Pancreas (tissue), 10 donors: Measurements from ENCODE around the gene CD47. TPM values are rescaled to one million over a fixed set of nuclear protein-coding genes. Genes with fewer than 3 reads are reported as not detected.
A peak's percentile ranks its signal among the peaks of the same experiment; 100 is the strongest.

Experiments used
- ATAC-seq, 4 donors: fragments of 200-7000 bp; cut with Tn5 transposase; one replicate each; pipeline versions ENCODE4 v1.8.0 to v1.9.1; 2020; ENCODE audit warnings: mild to moderate bottlenecking in 4 of 4, moderate library complexity in 4 of 4
- DNase-seq, 6 donors: peaks; one replicate each; pipeline ENCODE4 v3.0.0-alpha.2; 2020
- FAIRE-seq: peaks from 2 replicates; lab custom pipeline; 2012; peaks lifted over from hg19 to GRCh38; lab: Jason Lieb, UNC
- H3K27ac ChIP-seq, 4 donors: fragments of 200-600 bp; sonication (generic); 1 replicate in 3 of 4; 2 replicates in 1 of 4; pipeline versions ENCODE4 v1.5.0 to v1.8.0; 2020
- H3K27me3 ChIP-seq, 4 donors: fragments of 200-600 bp; one replicate each; pipeline ENCODE4 v1.8.0; 2021
- H3K36me3 ChIP-seq, 3 donors: fragments of 200-600 bp; sonication (generic) in 1 of 3; one replicate each; pipeline versions ENCODE4 v1.5.0 to v1.8.0; 2020 to 2021
- H3K4me1 ChIP-seq, 3 donors: fragments of 200-600 bp; one replicate each; pipeline ENCODE4 v1.8.0; 2021
- H3K4me3 ChIP-seq, 4 donors: fragments of 200-600 bp; sonication (generic) in 2 of 4; one replicate each; pipeline versions ENCODE4 v1.5.0 to v1.8.0; 2020 to 2021
- H3K9me3 ChIP-seq, 4 donors: fragments of 200-600 bp; one replicate each; pipeline ENCODE4 v1.8.0; 2021
- CTCF ChIP-seq, 4 donors: fragments of 200-600 bp; sonication (generic) in 3 of 4; IDR thresholded peaks; one replicate each; pipeline versions ENCODE4 v1.5.0 to v1.8.0; 2021; ENCODE audit warnings: antibody characterized with exemption in 4 of 4
- WGBS, 2 donors: extraction: QIAGEN DNeasy Blood & Tissue Kit; methylation state at CpG; one replicate each; pipeline ENCODE4 v1.1.7; 2013; 5-methylcytosine and 5-hydroxymethylcytosine counted together
- intact Hi-C, 3 donors: fragments of 100-400 bp; cut with DNase I; formaldehyde crosslinking; loops; one replicate each; pipeline versions ENCODE4 v1.11.1 to v1.14.2; 2022
- polyA plus RNA-seq, 2 donors: library from polyadenylated mRNA; stranded (reverse); fragments of 200-250 nt; gene quantifications; one replicate each; pipeline ENCODE4 v1.2.3, GENCODE V29; 2013
- total RNA-seq, 6 donors: library from RNA; stranded (reverse); fragmentation: NEBNext Ultra II Directional in 4 of 6; extraction: Animal tissue kit (Norgen Biotek cat#: 25700) in 4 of 6; gene quantifications; one replicate each; pipeline versions ENCODE4 v1.2.1 to v1.2.4, GENCODE V29; 2021 to 2023
- donor health status: healthy with polysubstance abuse.
- donor health status: DM: no; HTN: no; CAD: no; lungs with moderate emphysema.
- donor health status: DM: no; HTN: no; CAD: no.
- donor health status: control.
- donor health status: control.
- donor health status: Bipolar disorder and iron deficiency.
- donor health status: DM: yes; HTN: yes; CAD: no.
- donor health status: DM: no; HTN: no; CAD: no.
- donor health status: DM: no; HTN: no; CAD: no.
- donor health status: DM: yes; HTN: yes; CAD: no.

Gene CD47
- total and polyA plus RNA-seq, 8 donors = 14.8 to 107 (median 27.1) TPM

- Histone ChIP-seq H3K27me3 (no peaks in the 10 kb centered on the region), H3K36me3 (no peaks in the 10 kb centered on the region), H3K4me3 (no peak overlapping the region), H3K27ac (peak overlapping the region in 1 of 4 donors; percentile 2), H3K4me1 (no peaks in the 10 kb centered on the region), H3K9me3 (no peaks in the 10 kb centered on the region)
- TF ChIP-seq CTCF (IDR thresholded peaks at IDR 0.05) = no peak
- intact Hi-C loops = no loop called here
- DNase-seq = no peak
- no peak for FAIRE-seq
- peak in 2 of 4 donors; percentile 47 to 72 for ATAC-seq
- 71 to 76% methylated on average over 10 of the region's 10 CpGs for WGBS, 2 donors
These were observed 33.7 kb upstream of the CD47 start for GRCh38 chr3:108124337-108125152.

DNA sequence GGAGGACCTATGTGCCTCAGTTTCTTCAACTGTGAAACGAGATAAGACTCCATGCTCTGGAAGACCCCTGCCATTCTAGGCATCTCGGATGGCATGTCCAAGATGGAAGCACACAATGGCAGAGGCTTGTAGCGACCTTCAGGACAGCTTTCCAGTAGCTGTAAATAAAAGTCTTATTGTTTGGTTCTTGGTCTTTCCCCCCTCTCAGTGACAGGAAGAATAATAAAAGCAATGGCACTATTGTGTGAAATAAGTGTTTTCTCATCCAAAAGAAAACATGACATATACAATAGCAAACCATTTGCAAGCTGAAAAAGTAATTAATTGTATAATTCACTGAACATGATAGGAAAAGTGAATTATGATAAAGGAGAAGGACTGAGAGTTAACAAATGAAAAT, 32.5 kb upstream of the CD47 start:
- Histone ChIP-seq H3K27me3 (no peaks in the 10 kb centered on the region), H3K27ac (no peak overlapping the region), H3K9me3 (no peaks in the 10 kb centered on the region), H3K4me3 (no peak overlapping the region), H3K4me1 (no peaks in the 10 kb centered on the region), H3K36me3 (no peaks in the 10 kb centered on the region)
- TF ChIP-seq CTCF (IDR thresholded peaks at IDR 0.05) = no peak
- FAIRE-seq (no peak), ATAC-seq (no peak), DNase-seq (no peak)
- intact Hi-C loops = no loop called here
- WGBS, 2 donors = 60 to 68% methylated on average over 3 of the region's 3 CpGs

DNA sequence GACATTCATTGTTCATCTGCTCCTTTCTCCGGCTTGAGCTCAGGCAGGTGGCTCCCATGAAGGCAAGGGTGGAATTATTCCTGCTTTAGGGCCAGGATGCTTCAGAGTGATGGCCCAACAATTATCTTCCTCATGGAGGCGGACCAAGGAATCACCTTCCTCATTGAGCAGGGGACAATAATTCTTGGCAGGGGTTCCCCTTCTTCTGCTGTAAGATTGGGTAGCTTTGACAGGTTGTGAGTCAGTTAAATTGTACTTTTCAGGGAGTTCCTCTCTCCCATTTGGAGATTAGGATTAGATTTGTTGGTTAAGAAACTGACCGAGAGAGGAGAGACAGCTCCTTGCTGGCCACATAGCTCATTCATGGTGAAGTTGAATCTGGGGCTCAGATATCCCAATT, 31.4 kb upstream of the CD47 start:
- no peak for TF ChIP-seq CTCF (IDR thresholded peaks at IDR 0.05)
- ATAC-seq (no peak), DNase-seq (no peak), FAIRE-seq (no peak)
- WGBS, 2 donors = 75 to 82% methylated on average over 3 of the region's 3 CpGs
- Histone ChIP-seq H3K36me3 (no peaks in the 10 kb centered on the region), H3K9me3 (no peaks in the 10 kb centered on the region), H3K27me3 (no peaks in the 10 kb centered on the region), H3K4me1 (no peaks in the 10 kb centered on the region), H3K27ac (no peak overlapping the region), H3K4me3 (no peak overlapping the region)
- intact Hi-C loops = no loop called here

GRCh38 chr3:108119398-108120104, 28.7 kb upstream of the CD47 start:
- no peaks in the 10 kb centered on the region for H3K9me3 ChIP-seq
- H3K36me3 ChIP-seq = no peaks in the 10 kb centered on the region
- no peak for DNase-seq
- intact Hi-C loops = no loop called here
- H3K4me3 ChIP-seq = no peak overlapping the region
- 94 to 100% methylated on average over 3 of the region's 3 CpGs for WGBS, 2 donors
- H3K4me1 ChIP-seq = no peaks in the 10 kb centered on the region
- FAIRE-seq = no peak
- no peak for TF ChIP-seq CTCF (IDR thresholded peaks at IDR 0.05)
- H3K27me3 ChIP-seq = no peaks in the 10 kb centered on the region
- no peak overlapping the region for H3K27ac ChIP-seq
- ATAC-seq = no peak
